ENCODE results near the gene ZC3HAV1.
"Not testable (repeated sequence)": the region's sequence is repeated elsewhere in the genome, so short reads cannot be mapped to it uniquely, and the experiment has no call there.

Gene ZC3HAV1

DNA sequence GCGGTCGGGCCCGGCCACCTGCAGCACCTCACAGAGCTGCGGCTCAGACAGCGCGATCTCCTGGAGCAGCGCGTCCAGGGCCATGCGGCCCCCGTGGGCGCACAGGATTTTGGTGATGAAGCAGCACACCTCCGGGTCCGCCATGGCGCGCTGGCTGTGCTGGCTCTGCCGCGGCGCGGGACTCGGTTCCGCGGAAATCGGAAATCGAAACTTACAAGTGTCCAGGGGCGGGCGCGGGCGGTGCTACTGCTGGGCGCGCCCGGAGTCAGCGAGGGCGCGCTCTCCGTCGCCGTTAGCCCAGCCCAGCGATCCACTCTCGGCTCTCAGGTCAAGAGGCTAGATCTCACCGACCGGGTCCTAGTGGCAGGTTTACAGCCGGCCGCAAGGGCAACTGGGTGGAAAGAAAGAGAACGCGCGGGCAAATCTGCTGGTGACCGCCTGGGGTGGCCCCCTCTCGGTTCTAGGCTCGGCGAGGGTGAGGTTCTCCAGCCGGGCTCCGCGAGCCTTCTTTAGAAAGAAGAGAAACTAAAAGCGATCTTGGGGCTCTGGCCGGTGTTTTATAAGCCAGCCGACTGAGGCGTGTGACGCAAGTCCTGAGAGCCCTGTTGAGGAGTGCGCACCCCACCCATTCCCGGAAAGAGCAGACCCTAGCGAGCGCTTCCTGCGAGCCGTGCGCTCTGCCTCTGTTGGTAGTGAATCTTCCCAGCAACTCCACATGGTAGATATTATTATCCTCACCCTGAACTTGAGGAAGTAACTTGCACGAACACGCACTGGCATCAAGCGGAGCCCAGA, at the start of gene ZC3HAV1:
Gene ZC3HAV1, minus strand, starts transcription at position 533 of the 795 bp plus-strand sequence. Its CDS starts 389 bp downstream, at position 144.
- in situ Hi-C loops (cut with MboI; ENCODE audit: low sequenced_read_pairs): no loop called here

DNA sequence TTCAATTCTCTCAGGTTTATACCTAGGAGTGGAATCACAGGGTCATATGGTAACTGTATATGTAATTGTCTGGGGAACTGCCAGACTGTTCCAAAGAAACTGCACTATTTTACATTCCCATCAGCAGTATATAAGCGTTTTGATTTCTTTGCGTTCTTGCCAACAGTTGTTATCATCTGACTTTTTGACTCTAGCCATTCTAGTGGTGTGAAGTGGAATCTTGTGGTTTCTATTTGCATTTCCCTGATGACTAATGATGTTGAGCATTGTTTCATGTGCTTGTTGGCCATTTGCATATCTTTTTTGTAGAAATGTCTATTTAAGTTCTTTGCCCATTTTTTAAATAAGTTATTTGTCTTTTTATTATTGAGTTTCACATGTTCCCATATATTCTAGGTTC, 44.3 kb upstream of the ZC3HAV1 start:
- in situ Hi-C loops (cut with MboI; ENCODE audit: low sequenced_read_pairs): no loop called here

DNA sequence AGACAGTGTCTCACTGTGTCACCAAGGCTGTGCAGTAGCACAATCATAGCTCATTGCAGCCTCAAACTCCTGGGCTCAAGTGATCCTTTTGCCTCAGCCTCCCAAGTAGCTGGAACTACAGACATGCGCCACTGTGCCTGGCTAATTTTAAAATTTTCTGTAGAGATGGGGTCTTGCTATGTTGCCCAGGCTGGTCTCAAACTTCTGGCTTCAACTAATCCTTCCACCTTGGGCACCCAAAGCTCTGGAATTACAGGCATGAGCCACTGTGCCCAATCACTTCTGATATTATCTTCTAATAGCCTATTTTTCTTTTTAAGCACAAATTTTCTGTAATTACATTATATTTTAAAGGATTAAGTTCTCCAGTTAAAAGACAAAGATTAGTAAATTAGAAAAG, 42.6 kb upstream of the ZC3HAV1 start:
- in situ Hi-C loops (cut with MboI; ENCODE audit: low sequenced_read_pairs): no loop called here

DNA sequence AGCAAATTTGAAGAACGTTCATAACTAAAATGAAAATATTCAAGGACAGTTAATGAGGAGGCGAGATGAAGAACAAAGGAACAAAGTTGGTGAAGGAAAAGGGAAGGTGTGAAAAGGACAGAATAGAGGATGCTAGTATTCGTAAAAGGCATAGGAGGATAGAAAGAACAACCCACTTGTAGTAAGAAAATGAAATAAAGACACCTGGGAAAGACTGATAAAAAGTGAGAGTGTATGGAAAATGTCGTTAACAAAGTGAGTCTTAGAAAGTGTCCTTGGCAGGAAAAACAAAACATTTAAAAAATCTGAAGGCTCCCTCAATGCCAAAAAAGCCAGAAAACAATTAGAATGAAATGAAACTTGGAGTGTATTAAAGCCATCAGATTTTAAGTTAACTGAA, 29.6 kb upstream of the ZC3HAV1 start:
- in situ Hi-C loops (cut with MboI; ENCODE audit: low sequenced_read_pairs): no loop called here

DNA sequence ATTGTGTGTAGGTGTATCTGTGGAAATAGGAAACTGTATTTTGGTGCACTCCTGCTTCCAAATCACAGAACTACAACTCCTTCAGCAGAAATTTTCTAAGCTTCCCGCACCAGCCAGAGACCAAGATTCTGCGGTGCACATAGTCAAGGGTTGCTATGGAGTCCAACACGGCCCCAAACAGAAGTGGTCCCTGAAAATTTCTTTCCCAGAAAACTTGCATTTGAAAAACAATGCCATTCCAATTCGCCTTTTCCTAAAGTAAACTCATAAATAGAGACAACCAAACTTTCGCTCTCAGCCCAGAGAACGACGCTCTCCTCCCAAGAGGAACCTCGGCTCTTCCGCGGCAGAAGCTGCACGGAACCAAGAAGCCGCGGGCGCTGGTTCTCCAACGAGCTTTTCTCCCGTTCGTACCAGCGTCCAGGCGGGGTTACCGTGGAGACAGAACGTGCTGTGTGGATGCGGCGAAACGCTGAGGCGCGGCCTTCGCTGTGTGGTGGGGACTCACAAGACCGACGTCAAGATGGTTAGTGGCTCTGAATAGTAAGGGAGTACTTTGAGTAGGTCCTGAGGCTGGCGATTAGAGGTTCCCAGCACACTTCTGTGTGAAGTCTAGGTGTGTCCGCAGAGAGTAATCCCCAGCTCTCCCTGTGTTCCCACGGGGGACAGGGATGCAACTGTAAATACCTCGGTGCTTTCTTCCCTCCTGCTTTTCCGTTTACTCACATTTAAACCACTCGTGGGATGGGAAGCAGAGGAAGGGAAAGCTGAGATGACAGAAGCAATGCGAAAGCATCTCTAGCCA, 24.0 kb upstream of the ZC3HAV1 start:
- in situ Hi-C loops (cut with MboI; ENCODE audit: low sequenced_read_pairs): no loop called here

DNA sequence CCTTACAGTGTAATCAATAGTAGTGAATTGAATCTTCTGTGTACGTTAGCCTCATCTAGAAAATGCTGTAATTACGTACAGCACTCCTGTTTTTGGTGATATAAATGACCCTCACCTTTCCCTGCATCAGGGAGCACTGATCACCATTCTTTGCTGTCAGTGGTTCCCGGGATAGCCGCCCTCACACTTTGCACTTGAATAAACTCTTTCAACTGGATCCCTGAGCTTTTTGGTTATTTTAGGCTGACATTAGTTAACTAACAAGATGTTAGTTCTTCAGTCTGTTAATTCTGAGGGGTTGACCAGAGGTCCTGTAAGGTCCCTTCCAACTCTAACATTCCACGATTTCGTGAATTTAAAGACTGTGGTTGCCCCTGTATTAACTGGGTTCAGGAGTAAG, 23.4 kb upstream of the ZC3HAV1 start:
- in situ Hi-C loops (cut with MboI; ENCODE audit: low sequenced_read_pairs): no loop called here

DNA sequence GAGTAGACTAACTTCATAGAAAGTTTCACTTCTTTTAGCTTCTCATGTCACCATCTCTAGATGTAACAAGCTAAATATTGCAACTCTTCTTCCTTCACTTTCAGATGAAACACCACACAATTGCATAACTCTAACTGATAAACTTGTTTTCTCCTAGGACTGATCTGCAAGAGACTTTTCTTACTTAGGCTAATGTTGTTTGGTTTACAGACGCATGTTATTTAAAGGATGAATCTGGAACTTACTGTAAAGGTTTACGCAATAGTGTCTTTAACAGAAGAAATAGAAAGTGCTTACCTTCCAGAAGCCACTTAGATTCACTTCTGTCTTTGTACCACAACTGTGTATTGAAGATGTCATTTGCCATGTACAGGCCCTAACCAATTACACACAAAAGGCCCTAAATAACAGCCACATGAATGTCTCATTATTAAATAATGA, 22.1 kb upstream of the ZC3HAV1 start:
- in situ Hi-C loops (cut with MboI; ENCODE audit: low sequenced_read_pairs): no loop called here

DNA sequence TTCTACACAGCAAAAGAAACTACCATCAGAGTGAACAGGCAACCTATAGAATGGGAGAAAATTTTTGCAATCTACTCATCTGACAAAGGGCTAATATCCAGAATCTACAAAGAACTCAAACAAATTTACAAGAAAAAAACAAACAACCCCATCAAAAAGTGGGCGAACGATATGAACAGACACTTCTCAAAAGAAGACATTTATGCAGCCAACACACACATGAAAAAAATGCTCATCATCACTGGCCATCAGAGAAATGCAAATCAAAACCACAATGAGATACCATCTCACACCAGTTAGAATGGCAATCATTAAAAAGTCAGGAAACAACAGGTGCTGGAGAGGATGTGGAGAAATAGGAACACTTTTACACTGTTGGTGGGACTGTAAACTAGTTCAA, 20.3 kb upstream of the ZC3HAV1 start:
- in situ Hi-C loops (cut with MboI; ENCODE audit: low sequenced_read_pairs): not testable (repeated sequence)

DNA sequence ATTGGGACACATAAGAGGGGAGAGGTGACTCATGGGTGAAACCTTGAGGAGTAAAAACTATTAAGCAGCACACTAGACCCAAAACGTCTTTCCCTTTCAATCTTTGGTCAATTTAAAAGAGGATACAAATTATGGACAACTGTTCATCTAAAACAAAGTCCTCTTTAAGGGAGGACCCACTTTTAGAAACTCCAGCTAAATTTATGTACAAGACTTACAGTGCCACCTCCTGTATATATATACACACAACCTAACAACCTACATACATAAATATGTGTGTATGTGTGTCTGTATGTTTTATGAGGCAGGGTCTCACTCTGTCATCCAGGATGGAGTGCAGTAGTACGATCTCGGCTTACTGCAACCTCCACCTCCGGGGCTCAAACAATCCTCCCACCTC, 18.1 kb upstream of the ZC3HAV1 start:
- in situ Hi-C loops (cut with MboI; ENCODE audit: low sequenced_read_pairs): no loop called here

DNA sequence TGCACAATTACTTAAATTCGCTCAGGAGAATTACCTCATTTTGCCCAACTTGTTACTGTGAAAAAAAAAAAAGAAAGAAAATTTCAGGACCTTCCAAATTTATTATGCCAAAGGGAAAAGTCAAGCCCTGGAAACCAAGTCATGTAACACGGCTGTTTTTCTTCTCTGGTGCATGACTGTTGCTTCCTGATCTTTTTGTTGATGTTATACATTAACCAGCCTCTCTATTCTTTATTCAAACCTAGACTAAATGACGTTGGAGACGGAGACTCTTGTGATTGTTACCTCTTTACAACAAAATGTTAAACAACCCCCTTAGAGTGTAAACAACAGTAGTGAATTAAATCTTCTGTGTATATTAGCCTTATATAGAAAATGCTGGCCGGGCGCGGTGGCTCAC, 16.1 kb upstream of the ZC3HAV1 start:
- in situ Hi-C loops (cut with MboI; ENCODE audit: low sequenced_read_pairs): no loop called here

DNA sequence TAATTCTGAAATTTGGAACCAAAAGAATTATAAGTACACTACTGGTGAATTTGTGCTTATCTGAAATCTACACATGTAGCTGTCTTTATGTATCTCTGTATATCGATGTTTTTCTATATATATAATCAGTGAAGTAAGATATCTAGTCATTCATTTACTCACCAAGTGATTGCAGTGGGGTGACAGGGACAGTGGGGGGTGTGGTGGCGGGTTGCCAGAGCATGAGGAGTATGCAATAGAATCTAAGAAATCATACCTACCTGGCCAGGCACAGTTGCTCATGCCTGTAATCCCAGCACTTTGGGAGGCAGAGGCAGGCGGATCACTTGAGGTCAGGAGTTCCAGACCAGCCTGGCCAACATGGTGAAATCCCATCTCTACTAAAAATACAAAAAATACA, 15.5 kb upstream of the ZC3HAV1 start:
- in situ Hi-C loops (cut with MboI; ENCODE audit: low sequenced_read_pairs): not testable (repeated sequence)

DNA sequence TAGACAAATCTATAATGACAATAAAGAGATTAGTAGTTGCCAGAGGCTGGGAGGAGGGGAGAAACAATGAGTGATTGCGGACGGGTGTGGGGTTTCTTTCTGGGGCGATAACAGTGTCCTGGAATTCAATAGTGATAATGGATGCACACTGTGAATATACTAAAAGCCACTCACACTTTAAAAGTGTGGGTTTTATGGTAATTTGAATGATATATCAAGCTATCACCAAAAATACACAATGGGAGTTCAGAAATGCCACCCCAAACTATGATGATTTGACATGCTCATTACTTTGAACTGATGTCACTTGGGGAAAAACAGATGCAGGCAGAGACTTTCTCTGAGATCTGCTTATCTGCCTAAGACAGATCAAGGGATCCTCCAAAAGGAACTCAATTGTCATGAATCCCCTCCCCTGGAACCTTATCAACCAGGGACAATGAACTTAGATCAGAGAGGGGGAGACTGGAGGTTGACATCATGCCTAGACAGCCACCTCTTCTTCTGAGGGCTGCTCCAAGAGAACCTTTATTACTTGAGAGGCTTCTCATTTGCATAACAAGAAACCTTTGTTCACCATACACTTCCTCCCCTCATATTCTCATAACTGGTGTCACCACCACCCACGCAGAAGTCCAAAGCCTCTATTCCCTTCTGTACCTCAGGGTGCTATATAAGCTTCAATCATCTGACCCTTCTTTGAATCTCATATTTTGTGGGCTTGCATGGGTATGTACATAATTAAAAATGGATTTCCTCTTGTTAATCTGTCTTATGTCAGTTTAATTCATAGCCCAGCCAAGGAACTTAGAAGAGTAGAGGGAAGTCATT, 14.8 kb upstream of the ZC3HAV1 start:
- in situ Hi-C loops (cut with MboI; ENCODE audit: low sequenced_read_pairs): no loop called here

DNA sequence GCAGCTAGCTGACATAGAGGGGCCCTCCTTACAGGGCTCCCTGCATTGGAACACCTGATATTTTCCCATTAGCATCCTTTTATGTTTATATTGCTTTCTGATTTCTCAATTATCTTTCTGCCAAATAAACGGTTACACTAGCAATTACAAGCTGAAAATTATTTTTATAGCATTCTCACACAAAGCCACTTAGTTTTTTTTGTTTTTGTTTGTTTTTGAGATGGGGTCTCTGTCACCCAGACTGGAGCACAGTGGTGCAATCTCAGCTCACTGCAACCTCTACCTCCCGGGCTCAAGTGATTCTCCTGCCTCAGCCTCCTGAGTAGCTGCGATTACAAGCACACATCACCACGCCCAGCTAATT, 9.9 kb upstream of the ZC3HAV1 start:
- in situ Hi-C loops (cut with MboI; ENCODE audit: low sequenced_read_pairs): no loop called here

DNA sequence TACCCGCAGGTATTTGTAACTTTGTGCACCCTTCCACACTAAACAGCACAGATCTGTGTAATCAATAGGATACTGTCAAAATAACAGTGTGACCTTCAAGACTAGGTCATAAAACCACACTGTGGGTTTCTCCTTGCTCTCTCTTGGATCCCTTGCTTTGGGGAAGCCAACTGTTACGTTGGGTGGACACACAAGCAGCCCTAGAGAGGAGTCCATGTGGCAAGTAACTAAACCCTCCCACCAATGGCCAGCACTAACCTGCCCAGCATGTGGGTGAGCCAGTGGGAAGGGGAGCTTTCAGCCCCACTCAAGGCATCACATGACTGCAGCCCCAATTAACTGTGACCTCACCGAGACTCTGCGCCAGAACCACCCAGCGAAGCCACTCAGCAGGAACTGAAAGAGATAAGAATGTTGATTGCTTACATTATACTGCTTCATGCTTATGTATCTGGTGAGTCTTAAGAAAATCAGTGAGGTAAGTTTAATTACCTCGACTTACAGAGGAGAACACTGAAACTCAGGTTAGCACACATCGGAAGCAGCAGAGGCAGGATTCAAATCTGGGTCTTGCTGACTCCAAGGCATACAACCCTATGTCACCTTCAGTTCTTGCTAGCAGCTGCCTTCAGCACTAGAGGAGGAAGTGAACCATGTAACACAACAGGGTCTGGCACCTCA, 9.4 kb upstream of the ZC3HAV1 start:
- in situ Hi-C loops (cut with MboI; ENCODE audit: low sequenced_read_pairs): no loop called here

DNA sequence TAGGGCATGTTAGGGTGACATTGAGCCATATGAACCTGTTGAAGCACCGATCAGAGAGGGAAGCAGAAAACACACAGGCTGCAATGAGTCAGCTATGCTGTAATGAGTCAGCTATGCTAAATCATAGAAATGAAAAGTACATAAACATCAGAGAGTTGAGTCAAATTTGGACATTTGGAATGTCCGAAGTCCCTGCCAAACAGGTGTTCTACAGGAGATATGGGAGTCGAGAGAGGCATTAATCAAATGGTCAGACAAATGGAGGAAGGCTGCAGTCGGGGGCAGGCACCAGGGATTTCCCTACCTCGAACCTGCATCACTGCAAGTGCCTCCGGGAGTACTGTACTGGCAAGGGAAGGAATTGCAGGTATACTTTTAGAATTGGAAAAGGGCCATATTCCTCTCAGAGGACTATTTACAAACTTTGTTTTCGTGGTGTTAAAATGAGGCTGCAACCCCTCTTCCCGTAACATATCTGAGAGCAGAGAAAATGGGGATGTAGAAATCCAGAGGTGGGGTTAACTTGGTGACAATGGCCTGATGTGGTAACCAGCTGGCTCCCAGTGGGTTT, 8.8 kb upstream of the ZC3HAV1 start:
- in situ Hi-C loops (cut with MboI; ENCODE audit: low sequenced_read_pairs): no loop called here

DNA sequence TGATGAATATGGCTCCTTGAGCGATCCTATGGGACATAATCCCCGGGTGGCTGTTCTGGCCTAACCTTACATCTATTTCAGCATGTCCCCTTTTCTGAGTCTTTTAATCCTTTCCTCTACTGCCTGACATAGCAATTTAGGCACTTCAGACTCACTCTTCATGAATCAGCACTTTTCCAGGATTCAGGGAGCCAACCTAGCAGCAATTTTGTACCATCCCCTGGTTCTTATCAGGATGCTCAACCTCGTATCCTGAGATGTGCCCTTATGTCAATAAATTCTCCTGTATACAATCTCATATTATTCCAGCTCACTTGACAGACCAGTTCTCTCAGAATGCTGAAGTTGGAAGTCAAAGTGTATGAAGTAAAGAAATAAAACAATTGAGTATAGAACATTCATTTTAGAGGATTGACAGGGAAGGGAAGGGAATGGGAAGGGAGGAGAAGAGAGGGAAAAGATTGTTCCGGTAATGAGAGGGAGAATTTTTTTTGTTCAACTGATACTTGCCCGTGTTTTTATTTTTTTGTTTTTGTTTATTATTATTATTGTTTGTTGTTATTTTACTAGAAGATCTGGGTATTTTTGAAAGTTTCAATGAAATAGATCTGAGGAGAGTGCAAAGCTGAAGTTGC, 8.2 kb upstream of the ZC3HAV1 start:
- in situ Hi-C loops (cut with MboI; ENCODE audit: low sequenced_read_pairs): no loop called here

DNA sequence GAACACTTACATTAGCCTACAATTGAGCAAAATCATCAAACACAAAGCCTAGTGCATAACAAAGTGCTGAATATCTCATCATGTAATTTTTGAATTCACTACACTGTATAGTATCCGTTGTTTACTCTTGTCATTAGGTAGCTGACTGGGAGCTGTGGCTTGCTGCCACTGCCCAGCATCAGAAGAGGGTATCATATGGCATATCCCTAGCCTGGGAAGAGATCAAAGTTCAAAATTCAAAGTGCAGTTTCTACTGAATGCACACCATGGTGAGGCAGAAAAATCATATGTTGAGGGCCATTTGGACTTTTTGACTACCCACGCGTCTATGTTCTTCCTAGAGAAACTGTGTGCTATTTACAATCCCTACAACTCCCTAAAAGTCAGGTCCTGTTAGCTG, 7.5 kb upstream of the ZC3HAV1 start:
- in situ Hi-C loops (cut with MboI; ENCODE audit: low sequenced_read_pairs): no loop called here

DNA sequence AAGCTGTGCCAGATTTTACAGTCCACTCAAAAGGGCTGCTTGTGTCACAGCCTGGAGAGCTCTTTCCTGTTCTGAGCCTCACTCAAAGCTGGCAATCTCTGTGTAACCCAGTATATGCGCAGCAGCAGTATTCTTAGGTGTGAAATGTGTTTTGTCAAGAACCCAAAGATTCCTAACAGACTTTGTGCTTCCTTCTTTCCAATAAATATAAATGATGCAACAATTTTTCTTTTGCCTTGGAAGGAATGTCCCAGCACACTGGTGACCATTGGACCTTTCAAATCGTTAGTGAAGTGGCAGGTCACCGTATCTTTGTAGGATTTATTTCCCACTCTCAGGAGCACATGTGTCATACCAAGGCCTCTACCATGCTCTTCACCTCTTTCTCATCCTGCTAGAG, 5.6 kb upstream of the ZC3HAV1 start:
- in situ Hi-C loops (cut with MboI; ENCODE audit: low sequenced_read_pairs): no loop called here

DNA sequence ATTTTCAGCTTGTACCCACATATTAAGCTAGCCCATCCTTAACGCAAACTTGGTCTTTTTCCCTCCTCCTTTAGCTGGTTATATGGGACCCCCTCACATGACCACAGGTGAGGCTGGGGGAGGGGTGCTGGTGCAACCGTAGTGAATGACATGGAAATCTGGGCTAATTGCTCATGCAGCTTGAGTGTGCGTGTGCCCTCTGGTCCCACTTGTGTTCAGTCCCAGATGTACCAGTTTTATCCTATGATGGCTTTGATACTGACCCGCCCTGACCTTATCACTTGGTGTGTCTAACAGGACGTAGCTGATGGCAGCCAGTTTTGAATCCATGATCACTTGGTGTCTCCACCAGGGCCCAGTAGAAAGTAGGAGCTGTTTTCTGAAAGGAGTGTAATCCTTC, 5.1 kb upstream of the ZC3HAV1 start:
- in situ Hi-C loops (cut with MboI; ENCODE audit: low sequenced_read_pairs): no loop called here

DNA sequence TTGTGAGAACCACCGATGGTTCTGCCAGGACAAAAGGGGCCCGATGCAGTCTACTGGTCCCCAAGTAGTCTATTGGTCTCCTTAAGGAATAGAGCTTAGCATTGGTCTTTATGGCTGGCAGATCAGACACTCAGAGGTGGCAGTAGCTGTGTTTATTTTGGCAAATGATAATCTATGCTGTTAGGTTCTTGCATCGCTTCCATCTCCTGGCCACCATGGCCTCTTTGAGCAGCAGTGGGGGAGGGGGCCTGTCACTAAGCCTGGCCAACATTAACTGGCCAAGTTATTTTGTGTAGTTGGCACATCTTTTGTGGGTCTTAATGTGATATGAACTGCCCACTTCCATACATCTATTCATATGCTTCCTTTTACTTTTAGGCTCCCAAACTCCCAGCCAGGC, 4.5 kb upstream of the ZC3HAV1 start:
- in situ Hi-C loops (cut with MboI; ENCODE audit: low sequenced_read_pairs): no loop called here
